HTR-8/SVneo (cell line): Measurements from ENCODE around the gene KCNK7.
"Not testable (repeated sequence)": the region's sequence is repeated elsewhere in the genome, so short reads cannot be mapped to it uniquely, and the experiment has no call there.

ENCODE experiments used
- DNase-seq: peaks from one replicate; pipeline ENCODE4 v3.0.0; 2011; ENCODE audit warnings: low spot score, mixed read lengths; ENCODE audit not compliant: insufficient read length
- FAIRE-seq: peaks from 2 replicates; lab custom pipeline; 2011; peaks lifted over from hg19 to GRCh38; lab: Jason Lieb, UNC

KCNK7 gene, protein sequence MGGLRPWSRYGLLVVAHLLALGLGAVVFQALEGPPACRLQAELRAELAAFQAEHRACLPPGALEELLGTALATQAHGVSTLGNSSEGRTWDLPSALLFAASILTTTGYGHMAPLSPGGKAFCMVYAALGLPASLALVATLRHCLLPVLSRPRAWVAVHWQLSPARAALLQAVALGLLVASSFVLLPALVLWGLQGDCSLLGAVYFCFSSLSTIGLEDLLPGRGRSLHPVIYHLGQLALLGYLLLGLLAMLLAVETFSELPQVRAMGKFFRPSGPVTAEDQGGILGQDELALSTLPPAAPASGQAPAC

DNA sequence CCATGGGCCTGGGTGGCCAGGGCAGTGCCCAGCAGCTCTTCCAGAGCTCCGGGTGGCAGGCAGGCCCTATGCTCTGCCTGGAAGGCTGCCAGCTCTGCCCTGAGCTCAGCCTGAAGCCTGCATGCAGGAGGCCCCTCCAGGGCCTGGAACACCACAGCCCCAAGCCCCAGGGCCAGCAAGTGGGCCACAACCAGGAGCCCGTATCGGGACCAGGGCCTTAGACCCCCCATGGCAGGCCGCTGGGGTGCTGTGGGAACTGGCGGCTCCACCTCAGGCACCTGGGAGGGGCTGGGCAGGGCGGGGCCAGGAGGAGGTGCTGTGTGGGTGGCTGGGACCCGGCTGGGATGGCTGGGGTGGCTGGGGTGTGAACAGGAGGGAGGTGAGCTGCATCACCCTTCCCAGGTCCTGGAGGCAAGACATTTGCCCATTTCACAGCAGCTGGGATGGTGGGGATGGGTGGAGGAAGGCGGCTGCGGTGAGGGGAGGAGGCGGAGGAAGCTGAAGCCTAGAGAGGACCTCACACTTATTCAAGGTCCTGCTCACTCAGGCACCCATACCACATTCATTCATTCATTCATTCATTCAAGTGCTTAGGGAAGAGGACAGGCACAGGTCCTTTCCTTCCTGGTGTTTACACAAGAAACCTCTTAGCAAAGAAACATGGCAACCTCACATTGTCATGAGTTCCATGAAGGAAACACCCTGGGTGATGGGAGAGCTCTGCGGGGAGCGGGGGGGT, at the start of gene KCNK7:
TSS of gene KCNK7 (minus strand) at position 258 of the 739 bp plus-strand sequence. CDS start at position 230, 28 bp downstream.
- FAIRE-seq (peak; percentile 16), DNase-seq (no peak)

DNA sequence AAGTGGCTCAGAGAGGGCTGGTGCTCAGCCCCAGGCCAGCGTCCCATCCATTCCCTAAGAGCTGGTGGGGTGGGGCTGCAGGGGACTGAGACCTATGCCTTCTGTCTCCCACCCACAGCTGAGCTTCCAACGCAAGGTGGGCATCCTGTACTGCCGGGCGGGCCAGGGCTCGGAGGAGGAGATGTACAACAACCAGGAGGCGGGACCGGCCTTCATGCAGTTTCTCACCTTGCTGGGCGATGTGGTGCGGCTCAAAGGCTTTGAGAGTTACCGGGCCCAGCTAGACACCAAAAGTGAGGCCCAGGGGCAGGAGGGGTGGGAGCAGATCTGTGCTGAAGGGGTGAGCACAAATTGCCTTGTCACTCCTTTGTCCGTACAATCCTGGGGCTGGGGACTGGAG, 49.2 kb upstream of the KCNK7 start:
- FAIRE-seq: no peak
- DNase-seq: no peak

DNA sequence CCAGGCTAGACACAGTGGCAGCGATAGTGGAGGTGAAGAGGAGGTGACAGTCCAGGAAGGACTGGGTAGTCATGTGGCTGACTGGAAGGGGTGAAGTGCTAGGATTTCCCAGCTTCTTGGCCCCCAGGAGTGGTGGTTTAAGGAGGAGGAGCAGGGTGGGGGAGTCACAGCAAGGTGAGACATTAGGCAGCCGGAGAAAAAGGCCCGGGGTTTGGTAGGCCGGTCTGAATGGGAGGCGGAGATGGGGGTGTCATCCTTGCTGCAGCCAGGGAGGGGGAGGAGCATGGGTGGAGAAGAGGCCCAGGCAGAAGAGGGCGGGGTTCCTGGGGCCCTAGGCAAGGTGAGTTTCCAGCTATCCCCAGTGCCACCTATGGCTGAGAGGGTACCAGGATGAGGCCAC, 48.4 kb upstream of the KCNK7 start:
- FAIRE-seq: peak; percentile 9
- no peak for DNase-seq

DNA sequence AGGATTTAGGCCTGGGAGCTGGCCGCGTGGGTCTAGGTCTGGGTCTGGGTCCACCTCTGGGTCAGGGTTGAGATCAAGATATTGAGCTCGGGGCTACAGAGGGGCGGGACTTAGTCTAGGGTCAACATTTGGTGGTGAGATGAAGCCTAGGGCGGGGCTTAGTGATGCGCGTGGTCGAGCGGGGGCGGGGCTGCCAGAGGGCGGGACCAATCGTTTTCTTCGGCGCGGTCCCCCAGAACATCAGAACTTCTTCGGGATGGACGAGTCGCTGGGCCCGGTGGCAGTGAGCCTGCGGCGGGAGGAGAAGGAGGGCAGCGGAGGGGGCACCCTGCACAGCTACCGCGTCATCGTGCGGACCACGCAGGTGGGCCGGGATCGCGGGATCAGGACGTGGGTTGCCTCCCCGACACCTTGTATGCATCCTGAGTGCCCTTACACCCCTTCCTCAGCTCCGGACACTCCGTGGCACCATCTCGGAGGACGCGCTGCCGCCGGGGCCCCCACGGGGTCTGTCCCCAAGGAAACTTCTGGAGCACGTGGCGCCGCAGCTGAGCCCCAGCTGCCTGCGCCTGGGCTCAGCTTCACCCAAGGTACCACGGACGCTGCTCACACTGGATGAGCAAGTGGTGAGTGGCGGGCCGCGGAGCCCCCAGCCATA, 46.5 kb upstream of the KCNK7 start:
- DNase-seq (no peak), FAIRE-seq (no peak)

DNA sequence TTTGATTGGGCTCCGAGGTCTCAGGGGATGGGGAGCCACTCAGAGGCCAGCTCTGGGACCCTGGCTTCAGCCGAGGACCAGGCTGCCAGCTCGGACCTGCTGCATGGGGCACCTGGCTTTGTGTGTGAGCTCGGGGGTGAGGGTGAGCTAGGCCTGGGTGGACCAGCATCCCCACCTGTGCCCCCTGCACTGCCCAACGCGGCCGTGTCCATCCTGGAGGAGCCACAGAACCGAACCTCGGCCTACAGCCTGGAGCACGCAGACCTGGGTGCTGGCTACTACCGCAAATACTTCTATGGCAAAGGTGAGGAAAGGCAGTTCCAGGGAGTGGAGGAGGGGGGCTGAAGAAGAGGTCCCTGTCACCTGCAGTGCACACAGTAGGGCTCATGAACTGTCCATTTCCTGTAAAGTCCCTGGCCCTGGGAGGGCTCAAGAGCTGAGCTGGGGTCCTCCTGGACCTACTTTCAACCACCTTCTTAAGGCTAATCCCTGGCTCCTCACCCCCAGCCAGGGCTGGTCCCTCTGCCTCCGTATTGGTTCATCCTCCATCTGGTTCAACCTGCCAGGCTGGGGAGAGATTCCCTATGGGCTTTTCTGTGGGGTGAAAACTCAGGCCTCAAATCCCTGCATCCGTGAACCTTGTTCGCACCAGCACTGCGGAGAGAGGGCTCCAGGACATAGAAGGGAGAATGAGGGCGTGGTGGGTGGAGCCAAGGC, 45.9 kb upstream of the KCNK7 start:
- DNase-seq (no peak), FAIRE-seq (no peak)

DNA sequence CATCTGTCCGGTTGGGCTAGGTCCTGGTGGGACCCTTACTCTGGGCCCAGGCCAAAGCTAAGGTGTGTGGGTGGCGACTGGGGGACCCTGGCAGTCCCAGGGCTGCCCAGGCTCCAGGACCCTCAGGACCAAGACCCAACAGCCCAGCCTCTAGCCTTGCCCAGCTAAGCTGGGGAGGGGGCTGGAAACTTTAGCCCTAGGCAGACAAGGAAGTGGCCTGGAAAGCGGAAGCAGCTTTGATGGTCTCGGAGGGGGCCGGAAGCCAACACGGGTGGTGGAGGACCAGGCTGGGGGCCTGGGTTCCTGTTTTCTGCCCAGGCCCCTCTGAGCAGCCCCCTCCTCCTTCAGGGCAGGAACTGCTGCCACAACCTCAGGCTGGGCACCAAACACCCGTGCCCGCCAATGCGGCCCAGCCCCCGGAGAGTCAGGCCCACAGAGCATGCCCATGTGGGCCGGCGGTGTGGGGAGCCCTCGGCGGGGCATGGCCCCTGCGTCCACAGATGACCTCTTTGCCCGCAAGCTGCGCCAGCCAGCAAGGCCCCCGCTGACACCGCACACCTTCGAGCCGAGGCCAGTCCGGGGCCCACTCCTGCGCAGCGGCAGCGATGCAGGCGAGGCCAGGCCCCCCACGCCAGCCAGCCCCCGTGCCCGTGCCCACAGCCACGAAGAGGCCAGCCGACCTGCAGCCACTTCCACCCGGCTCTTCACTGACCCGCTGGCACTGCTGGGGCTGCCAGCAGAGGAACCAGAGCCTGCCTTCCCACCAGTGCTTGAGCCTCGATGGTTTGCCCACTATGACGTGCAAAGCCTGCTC, 45.1 kb upstream of the KCNK7 start:
- DNase-seq (no peak), FAIRE-seq (no peak)

DNA sequence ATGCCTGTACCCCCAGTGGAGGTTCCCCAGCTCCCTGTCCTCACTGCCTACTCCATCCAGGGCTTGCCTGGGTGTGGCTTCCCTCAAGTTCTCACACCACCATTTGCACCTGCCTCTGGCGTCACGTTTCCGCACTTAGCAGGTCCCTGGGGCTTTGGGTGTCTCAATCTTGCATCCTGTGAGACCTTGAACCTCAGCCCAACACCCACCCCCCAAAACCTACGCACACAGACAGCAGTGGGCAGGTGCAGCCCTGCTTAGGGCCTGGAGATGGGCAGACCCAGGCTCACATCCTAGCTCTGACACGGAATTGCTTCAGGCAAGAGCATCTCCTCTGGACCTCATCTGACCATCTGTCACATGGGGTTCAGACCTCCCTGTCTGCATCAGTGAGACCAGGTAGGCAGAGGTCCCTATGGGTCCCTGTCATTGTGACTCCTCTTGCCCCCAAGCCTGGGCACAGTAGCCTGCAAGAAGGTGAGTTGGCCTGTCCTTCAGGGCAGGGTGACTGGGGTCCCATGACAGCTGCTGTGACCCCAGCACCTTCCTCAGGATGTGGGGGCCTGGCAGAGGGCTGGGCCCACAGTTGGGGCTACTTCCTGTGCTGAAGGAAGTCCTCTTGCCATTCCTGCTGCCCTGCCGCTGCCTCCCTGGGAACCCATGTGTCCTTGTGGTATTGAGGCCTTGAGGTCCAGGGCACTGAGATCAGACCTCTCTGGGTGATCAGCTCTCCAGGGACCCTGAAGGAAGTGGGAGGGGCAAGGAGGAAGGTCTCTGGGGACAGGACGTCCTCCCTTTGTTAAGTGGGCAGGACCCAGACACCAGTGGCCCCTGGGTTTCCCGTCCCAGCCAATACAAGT, 44.3 kb upstream of the KCNK7 start:
- DNase-seq (no peak), FAIRE-seq (no peak)

DNA sequence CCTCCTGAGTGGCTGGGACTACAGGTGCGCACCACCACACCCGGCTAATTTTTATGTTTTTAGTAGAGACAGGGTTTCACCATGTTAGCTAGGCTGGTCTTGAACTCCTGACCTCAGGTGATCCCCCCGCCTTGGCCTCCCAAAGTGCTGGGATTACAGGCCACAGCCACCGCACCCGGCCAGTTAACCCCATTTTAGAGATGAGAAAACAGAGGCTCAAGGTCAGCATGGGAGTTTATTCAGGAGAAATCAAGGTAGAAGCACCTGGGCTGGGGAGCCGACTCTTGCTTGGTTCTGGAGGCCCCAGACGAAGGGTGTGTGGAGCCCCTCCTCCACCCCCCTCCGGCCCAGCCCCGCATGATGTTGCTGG, 43.6 kb upstream of the KCNK7 start:
- FAIRE-seq, DNase-seq: not testable (repeated sequence)

DNA sequence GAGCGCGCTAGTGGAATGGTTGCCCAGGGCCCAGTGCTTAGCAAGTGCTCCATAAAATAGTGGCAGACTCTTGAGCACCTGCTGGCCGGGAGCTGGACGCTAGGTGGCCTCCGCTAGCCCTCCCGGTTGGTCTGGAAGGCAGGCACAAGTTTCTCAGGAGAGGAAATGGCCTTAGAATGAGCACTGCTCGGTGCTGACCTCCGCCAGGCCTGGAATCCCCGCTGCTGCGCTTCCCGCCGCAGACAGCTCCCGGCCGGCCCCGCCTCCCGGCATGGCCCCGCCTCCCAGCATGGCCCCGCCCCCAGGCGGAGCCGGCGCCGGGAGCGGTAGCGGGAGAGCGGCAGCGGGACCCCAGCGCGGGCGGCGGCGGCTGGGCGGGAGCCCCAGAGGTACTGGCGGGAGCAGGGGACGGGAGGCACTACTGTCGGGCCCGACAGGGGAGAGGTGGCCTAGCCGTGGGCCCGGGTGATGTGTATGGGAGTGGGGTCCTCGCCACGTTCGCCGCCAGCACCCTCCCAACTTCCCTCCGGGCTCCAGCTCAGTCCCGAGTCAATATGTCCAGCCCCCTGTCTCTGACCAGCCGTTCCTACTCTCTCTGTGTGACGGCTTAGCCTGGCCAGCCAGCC, 42.3 kb upstream of the KCNK7 start, which contains the start of gene SIPA1:
TSS of gene SIPA1 (plus strand) at position 308 of the 626 bp plus-strand sequence. CDS start 2,821 bp downstream, outside the sequence.
- FAIRE-seq (peak; percentile 95), DNase-seq (peak; percentile 95)

DNA sequence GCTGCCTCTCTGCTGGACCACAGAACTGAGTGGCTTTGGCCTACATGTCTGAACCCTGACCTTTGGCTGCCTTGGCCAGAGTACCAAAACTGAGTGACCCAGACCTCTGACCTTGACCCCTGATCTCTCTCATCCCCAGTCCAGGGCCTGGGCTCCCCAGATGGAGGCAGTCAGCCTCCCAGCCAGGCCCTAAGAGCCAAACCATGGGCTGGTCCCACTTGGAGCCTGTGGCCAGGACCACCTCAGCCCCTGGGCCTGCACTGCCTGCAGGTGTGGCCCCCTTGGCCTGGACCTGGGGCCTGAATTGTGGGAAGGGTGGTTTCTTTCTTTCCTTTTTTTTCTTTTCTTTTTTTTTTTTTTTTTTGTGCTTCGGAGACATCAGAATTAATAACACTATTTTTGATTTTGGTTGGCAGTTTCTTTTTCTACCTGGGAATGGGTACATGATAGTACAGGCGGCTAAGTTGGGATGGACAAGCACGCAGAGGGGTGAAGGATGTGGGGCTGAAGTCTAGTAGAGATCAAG, 41.5 kb upstream of the KCNK7 start:
- FAIRE-seq: peak; percentile 44
- DNase-seq: no peak

DNA sequence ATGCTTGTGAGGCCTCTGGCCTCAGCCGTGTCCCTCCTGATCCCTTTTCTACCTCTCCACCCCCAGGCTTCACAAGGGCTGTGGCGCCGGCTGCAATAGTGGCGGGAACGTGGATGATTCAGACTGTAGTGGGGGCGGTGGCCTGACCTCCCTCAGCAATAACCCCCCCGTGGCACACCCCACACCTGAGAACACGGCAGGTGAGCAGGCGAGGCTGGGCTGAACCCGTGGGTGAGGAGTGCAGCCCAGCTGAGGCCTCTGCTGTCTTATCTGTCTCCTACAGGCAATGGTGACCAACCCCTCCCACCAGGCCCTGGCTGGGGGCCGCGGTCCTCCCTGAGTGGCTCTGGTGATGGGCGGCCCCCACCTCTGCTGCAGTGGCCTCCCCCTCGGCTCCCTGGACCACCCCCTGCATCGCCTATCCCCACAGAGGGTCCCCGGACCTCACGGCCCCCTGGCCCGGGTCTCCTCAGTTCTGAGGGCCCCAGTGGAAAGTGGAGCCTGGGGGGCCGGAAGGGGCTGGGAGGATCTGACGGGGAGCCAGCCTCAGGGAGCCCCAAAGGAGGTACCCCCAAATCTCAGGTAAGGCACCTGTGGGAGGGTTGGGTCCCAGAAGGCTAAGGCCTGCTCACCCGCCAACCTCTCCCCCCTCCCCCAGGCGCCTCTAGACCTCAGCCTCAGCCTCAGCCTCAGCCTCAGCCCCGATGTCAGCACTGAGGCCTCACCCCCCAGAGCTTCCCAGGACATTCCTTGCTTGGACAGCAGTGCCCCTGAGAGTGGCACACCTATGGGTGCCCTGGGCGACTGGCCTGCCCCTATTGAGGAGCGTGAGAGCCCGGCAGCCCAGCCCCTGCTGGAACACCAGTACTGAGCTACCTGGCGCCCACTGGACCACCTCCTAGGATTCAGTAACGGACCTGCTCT, 40.8 kb upstream of the KCNK7 start:
- no peak for FAIRE-seq
- no peak for DNase-seq

DNA sequence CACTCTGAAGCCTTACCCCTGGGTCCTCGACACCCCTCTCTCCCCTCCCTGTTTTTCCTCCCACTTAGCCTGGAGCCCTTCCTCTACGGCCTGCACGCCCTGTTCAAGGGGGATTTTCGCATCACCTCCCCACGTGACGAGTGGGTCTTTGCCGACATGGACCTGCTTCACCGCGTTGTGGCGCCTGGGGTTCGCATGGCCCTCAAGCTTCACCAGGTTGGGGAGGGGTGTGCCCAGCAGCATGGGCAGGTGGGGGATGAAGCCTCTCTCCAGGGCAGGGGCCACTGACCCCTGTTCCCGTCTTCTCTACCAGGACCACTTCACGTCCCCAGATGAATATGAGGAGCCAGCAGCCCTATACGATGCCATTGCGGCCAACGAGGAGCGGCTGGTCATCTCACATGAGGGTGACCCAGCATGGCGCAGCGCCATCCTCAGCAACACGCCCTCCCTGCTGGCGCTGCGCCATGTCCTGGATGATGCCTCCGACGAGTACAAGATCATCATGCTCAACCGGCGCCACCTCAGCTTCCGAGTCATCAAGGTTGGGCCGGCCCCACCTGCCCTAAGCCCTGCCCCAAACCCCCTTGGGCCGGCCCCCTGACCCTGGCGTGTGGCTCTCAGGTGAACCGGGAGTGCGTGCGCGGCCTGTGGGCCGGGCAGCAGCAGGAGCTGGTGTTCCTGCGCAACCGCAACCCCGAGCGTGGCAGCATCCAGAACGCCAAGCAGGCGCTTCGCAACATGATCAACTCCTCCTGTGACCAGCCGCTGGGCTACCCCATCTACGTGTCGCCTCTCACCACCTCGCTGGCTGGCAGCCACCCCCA, 39.5 kb upstream of the KCNK7 start:
- FAIRE-seq: peak; percentile 16
- DNase-seq: no peak

DNA sequence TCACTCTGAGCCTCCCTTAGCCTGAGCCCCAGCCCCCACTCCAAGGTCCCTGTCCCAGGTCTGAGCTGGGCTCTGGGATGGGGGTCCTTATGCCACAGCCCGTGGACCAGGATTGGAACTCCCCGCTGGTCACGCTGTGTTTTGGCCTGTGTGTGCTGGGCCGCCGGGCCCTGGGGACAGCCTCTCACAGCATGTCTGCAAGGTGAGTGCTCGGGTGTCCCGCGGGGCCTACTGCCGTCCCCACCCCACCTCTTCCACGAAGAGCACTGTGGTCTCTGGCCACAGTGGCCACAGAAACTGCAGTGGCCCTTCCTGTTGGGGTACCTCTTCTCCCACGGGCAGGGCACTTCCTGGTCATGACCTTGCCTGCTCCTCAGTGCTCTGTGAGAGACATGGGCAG, 38.8 kb upstream of the KCNK7 start:
- FAIRE-seq: no peak
- DNase-seq: no peak

DNA sequence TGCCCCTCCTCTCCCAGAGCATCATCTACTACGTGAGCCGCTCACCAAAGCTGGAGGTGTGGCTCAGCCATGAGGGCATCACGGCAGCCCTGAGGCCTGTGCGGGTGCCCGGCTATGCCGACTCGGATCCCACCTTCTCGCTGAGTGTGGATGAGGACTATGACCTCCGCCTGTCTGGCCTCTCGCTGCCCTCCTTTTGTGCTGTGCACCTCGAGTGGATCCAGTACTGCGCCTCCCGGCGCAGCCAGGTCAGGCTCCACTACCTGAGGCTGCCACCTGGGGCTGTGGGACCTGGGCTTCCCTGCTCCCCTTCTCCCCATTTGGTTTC, 38.5 kb upstream of the KCNK7 start:
- DNase-seq: no peak
- FAIRE-seq: no peak

DNA sequence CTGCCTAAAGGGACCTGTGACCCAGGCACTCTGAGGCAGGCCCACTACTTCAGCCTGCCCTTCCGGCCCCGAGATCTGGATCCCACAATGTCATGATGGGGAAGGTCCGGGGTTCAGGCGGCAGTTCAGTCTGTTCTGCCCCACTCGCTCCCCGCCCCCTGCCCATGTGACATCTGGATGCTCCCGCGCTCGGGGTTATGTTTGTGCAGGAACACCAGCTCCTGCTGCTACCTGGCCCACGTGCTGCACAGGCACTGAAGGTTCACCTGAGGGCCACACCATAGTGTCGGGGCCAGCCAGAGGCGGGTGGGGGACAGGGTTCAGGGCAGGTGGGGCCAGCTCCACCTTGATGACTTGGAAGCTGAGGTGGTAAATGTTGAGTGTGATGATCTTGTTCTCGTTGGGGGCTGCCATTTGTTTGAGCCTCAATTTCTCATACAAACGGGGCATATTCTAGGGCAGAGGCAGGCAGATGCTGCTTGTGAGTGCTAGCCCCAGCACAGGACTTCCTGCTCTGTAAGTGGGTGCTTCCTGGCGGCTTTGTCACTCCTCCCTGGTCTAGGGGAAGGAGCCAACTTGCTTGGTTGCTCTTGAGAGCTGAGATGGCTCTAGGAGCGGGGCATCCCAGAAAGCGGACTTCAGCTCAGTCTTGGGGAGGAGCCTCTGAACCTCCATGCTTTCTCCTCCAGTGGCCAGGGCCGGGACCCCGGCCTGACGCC, 37.9 kb upstream of the KCNK7 start:
- no peak for DNase-seq
- no peak for FAIRE-seq

DNA sequence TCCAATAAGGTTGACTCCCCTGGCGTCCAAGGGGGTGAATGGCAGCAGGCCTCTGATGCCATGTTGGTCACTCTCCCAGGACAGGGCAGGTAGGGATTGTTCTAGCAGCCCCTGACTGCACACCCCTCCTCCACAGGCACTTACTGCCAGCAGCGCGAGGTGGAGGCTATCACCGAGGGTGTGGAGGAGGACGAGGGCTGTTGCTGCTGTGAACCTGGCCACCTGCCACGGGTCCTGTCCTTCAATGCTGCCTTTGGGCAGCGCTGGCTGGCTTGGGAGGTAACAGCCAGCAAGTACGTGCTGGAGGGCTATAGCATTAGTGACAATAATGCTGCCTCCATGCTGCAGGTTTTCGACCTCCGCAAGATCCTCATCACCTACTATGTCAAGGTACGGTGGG, 34.6 kb upstream of the KCNK7 start:
- DNase-seq (no peak), FAIRE-seq (peak; percentile 20)
